ENCODE results near the gene CD83. TPM values are rescaled to one million over a fixed set of nuclear protein-coding genes. Genes with fewer than 3 reads are reported as not detected.
"Not testable (repeated sequence)": the region's sequence is repeated elsewhere in the genome, so short reads cannot be mapped to it uniquely, and the experiment has no call there.

Gene CD83
- 6.8 TPM for polyA plus RNA-seq (ENCODE audit: insufficient read length)

GRCh38 chr6:14117158-14118090, at the start of gene CD83:
CD83 (plus strand) TSS chr6:14117772; CDS start chr6:14117812, 40 bp downstream.
- DNase-seq (ENCODE audit: low read depth) = no peak

GRCh38 chr6:14068133-14068532, 49.4 kb upstream of the CD83 start:
- no peak for DNase-seq (ENCODE audit: low read depth)

- no peak for DNase-seq (ENCODE audit: low read depth)
Observed at GRCh38 chr6:14068623-14069022, 48.9 kb upstream of the CD83 start.

- no peak for DNase-seq (ENCODE audit: low read depth)
Observed at GRCh38 chr6:14070457-14070856, 47.1 kb upstream of the CD83 start.

- no peak for DNase-seq (ENCODE audit: low read depth)
Observed at GRCh38 chr6:14072084-14072483, 45.5 kb upstream of the CD83 start.

- not testable (repeated sequence) for DNase-seq (ENCODE audit: low read depth)
Observed at GRCh38 chr6:14073561-14074354, 43.8 kb upstream of the CD83 start.

- no peak for DNase-seq (ENCODE audit: low read depth)
Observed at GRCh38 chr6:14074476-14075094, 43.0 kb upstream of the CD83 start.

GRCh38 chr6:14075095-14075503, 42.5 kb upstream of the CD83 start:
- DNase-seq (ENCODE audit: low read depth) = no peak

- no peak for DNase-seq (ENCODE audit: low read depth)
Observed at GRCh38 chr6:14077193-14077867, 40.2 kb upstream of the CD83 start.

GRCh38 chr6:14079433-14079832, 38.1 kb upstream of the CD83 start:
- DNase-seq (ENCODE audit: low read depth) = no peak

- no peak for DNase-seq (ENCODE audit: low read depth)
Observed at GRCh38 chr6:14079971-14080370, 37.6 kb upstream of the CD83 start.

GRCh38 chr6:14081126-14081525, 36.4 kb upstream of the CD83 start:
- DNase-seq (ENCODE audit: low read depth) = no peak

- DNase-seq (ENCODE audit: low read depth) = no peak
Observed at GRCh38 chr6:14082771-14083170, 34.8 kb upstream of the CD83 start.

GRCh38 chr6:14083262-14083661, 34.3 kb upstream of the CD83 start:
- DNase-seq (ENCODE audit: low read depth) = no peak

GRCh38 chr6:14083751-14084150, 33.8 kb upstream of the CD83 start:
- DNase-seq (ENCODE audit: low read depth) = no peak

GRCh38 chr6:14084388-14084787, 33.2 kb upstream of the CD83 start:
- no peak for DNase-seq (ENCODE audit: low read depth)

GRCh38 chr6:14085176-14085787, 32.3 kb upstream of the CD83 start:
- no peak for DNase-seq (ENCODE audit: low read depth)

- DNase-seq (ENCODE audit: low read depth) = no peak
Observed at GRCh38 chr6:14086701-14087100, 30.9 kb upstream of the CD83 start.

- no peak for DNase-seq (ENCODE audit: low read depth)
Observed at GRCh38 chr6:14088600-14089192, 28.9 kb upstream of the CD83 start.

GRCh38 chr6:14089224-14089623, 28.3 kb upstream of the CD83 start:
- no peak for DNase-seq (ENCODE audit: low read depth)
